ENCODE measurements around the gene PPP2R2B.

GRCh38 chr5:146548781-146549449, 329.6 kb downstream of the PPP2R2B start:
- TF ChIP-seq CTCF (optimal IDR thresholded peaks at IDR 0.05 in 1 of 3, IDR thresholded peaks at IDR 0.05 in 1 of 3, conservative IDR thresholded peaks at IDR 0.05 in 1 of 3; ENCODE audit: extremely low read depth in 1 of 3, insufficient read depth in 2 of 3, low read length in 3 of 3) (no peak), EZH2 (IDR thresholded peaks at IDR 0.05; ENCODE audit: low read length) (no peak)
